GM19035 (cell line): Measurements from ENCODE around the gene FGF21.
"Not testable (repeated sequence)": the region's sequence is repeated elsewhere in the genome, so short reads cannot be mapped to it uniquely, and the experiment has no call there.

Source experiments
- ATAC-seq: cut with Tn5 transposase; IDR thresholded peaks from one replicate; pipeline ENCODE4 v1.9.1; 2021; ENCODE audit not compliant: unreplicated experiment

Gene FGF21

DNA sequence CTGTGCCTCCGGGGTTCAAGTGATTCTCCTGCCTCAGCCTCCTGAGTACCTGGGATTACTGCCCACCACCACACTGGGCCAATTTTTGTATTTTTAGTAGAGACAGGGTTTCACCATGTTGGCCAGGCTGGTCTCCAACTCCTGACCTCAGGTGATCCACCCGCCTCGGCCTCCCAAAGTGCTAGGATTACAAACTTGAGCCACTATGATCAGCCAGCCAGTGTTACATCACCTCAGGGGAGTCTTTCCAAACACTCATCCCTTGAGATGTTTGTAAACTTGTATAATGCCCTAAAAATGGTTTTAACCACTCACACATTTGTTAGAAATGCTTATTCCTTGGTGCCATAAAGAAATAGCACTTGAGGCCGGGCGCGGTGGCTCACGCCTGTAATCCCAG is 31.1 kb downstream of the FGF21 start:
- not testable (repeated sequence) for ATAC-seq

DNA sequence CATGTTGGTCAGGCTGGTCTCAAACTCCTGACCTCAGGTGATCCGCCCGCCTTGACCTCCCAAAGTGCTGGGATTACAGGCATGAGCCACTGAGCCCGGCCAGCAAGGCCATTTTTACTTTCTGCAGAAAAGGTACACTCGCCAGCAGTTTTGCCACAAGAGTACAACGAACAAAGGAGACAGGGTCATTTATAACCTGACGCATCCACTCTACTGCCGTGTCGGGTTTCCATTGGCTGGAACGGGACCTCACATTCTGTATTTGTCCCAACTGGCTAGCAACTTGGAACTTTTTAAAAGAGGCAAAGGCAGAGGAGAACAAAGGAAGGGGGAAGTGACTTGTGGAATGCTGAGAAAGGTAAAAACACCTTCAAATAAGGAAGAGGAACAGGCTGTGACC is 32.0 kb downstream of the FGF21 start:
- not testable (repeated sequence) for ATAC-seq

DNA sequence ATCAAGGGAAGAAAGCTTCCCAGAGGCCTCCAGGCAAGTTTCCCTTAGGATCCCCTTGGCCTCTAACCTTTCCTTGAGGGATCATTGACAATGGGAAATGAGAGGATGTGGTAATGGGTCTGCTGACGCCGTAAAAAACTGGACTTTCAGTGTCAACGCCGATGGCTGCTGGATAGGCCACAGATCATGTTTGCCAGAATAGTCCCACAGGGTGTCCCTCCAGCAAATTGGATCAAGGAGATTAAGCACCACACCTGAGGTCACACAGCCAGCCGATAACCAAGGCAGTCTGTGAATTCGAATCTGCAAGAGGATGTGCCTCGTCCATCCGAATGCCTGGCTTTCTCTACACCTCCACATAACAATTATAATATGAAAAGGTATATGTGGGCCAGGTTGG is 37.9 kb downstream of the FGF21 start:
- no peak for ATAC-seq

GRCh38 chr19:48794291-48794690 is 39.0 kb downstream of the FGF21 start:
- ATAC-seq, result no peak

DNA sequence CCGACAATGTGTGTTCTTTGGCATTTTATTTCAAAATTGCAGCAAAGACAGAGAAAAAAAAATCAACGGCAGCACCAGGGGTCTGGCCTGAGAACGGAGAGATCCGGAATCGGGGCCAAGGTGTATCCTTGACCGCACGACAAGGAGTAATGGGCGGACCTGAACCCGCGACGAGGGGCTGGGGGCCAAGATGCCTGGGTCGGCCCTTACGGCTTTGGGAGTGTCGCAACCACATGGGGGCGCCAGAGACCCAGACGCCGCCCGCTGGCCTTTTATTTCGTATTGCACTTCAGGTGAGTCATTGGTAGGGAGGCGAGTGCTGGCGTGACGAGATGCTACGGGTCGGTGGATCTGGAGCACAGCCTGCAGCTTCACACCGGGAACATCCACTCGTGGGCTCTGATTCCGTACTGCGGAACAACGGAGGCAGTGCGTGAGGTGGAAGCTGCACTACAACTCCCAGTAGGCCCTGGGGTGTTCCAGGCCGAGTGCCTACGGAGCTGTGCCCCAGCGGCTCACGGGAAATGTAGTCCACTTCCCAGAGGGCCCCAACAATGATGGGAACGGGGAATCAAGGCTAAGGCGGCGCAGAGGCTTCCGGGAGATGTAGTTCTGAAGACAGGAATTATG is 39.8 kb downstream of the FGF21 start:
- peak; percentile 73 for ATAC-seq

DNA sequence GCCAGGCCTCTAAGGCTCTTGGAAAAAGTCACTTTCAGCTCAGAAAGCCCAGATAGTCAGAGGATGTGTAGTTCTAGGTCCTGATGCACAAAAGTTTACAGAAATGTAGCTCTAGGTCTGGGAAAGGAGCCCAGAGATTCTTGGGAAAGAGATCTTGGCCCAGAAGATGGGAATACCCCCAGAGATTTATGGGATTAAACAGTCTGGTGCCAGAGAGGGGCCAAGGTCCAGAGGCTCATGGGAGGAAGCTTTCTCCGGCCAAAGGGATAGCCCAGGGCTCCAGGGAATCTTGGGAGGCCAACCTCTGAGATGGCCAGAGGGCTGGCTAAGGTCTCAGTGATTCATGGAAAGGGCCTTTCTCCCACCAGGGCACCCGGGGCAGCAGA is 40.4 kb downstream of the FGF21 start:
- no peak for ATAC-seq

- ATAC-seq, result no peak
Observed at GRCh38 chr19:48796298-48797083, 41.2 kb downstream of the FGF21 start.

DNA sequence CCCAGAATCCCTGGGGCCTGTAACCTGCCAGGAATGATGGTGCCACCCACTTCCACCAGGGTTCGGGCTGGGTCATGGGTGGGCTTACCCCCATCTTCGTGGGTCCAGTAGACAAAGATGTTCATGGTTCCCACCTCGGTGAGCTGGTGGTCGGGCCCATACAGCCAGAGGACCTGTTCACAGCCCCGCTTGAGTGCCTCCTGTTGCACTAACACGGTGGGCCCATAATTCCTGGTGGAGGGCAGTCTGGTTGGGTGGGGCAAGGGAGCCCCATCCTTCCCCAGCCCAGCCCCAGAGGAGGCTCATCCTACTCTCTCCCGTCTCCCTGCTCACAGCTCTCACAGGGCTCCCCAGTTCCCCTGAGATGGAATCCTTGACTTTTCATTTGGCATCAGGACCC is 41.8 kb downstream of the FGF21 start:
- ATAC-seq, result no peak

GRCh38 chr19:48798937-48799336 is 43.6 kb downstream of the FGF21 start:
- ATAC-seq, result no peak

- no peak for ATAC-seq
Observed at GRCh38 chr19:48799358-48800300, 44.3 kb downstream of the FGF21 start.

DNA sequence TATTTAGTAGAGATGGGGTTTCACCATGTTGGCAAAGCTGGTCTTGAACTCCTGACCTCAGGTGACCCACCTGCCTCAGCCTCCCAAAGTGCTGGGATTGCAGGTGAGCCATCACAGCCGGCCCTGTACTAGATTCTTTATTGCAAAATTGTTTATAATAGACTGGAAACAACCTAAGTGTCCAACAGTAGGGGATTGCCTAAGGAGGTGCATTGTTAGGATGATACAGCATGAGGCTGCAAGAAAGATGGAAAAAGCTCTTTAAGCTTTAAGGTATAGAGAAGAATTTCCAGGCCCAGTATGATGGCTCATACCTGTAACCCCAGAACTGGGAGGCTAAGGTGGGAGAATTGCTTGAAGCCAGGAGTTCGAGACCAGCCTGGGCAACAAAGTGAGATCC is 47.3 kb downstream of the FGF21 start:
- ATAC-seq, result no peak

DNA sequence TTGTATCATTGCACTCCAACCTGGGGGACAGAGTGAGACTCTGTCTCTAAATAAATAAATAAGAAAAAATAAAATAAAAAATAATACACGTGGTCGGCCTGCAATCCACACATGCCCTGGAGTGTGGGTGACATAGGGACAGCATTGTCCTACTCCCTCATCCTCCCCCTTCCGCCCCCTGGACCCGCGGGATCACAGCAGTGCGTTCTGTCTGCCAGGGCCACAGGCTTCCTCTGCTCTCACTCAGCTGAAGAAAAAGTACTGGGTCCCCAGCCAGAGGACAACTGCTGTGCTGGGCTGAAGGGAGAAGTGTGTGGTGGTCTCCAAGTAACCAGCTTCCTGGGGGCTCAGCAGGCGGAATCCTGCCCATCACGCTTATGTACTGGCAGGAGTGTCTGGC is 49.2 kb downstream of the FGF21 start:
- no peak for ATAC-seq

- no peak for ATAC-seq
Observed at GRCh38 chr19:48805452-48805851, 50.1 kb downstream of the FGF21 start.

DNA sequence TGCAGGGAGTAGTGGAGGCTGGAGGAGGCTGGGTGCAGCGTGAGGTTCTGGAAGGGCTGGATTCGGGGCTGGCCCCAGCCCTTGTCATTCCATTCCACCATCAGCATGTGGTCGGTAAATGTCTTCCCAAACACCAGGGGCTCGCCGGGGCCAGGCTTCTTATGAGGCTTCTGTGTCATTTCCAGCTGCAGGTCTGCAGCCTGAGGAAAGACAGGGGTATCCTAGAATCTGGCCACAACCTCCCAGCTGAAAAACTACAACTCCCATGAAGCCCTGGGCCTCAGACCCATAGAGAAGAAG is 51.1 kb downstream of the FGF21 start:
- no peak for ATAC-seq

GRCh38 chr19:48806818-48807589 is 51.7 kb downstream of the FGF21 start:
- ATAC-seq, result no peak

GRCh38 chr19:48807590-48808308 is 52.4 kb downstream of the FGF21 start:
- ATAC-seq, result no peak
